ENCODE data around the gene GSTA1. TPM values are rescaled to one million over a fixed set of nuclear protein-coding genes. Genes with fewer than 3 reads are reported as not detected.

The GSTA1 gene
- total RNA-seq, 1 experiment from 2014 or later, result not detected

DNA sequence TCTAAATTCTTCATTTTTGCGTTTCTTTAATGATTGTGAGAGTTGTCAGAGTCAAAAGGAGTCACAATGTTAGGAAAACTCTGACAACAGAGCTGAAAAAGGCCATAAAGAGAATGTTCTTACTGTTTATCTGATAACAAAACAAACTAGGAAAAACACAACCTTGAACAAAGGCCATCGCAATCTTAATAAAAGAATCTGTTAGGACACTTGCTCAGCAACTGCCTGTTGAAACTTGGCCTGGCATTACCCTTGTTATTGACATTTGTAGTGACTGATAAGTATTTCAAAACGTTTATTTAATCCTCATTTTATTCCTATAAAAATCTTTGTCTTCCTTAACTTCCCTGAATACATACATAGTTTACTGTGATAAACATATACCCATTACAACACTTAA is 15.7 kb downstream of the GSTA1 start:
- Mint-ChIP-seq H3K9me3 (peaks cover 7 to 17% of the 10 kb centered on the region in 2 experiments; a peak in 4 of 5 replicates), H3K4me3 (no peak overlapping the region), H3K36me3 (ENCODE audit: insufficient read depth in 1 of 3, low read depth in 3 of 3) (peaks cover 3 to 9% (median 5%) of the 10 kb centered on the region in 3 experiments; a peak in 6 of 7 replicates), H3K4me1 (peaks cover 0 to 8% of the 10 kb centered on the region in 2 experiments; a peak in 2 of 4 replicates), H3K27ac (no peak overlapping the region), H3K27me3 (ENCODE audit: low read depth) (no peaks in the 10 kb centered on the region)
- Histone ChIP-seq H3K23me2 (ENCODE audit: insufficient read length, low read depth, low read length, poor library complexity, severe bottlenecking) (no peaks in the 10 kb centered on the region), H3K79me2 (ENCODE audit: insufficient read depth, low read length) (no peaks in the 10 kb centered on the region), H3K27ac (ENCODE audit: insufficient read length, low read depth, low read length) (no peak overlapping the region), H3K14ac (ENCODE audit: insufficient read depth, low read length) (no peak overlapping the region), H3K4ac (ENCODE audit: low read depth, low read length) (no peak overlapping the region), H3K27me3 (ENCODE audit: insufficient read depth, low read length) (no peaks in the 10 kb centered on the region), H3K9ac (ENCODE audit: extremely low read depth, insufficient read length, low read length) (no peak overlapping the region), H3K9me3 (ENCODE audit: control insufficient read depth, low read depth, low read length) (no peaks in the 10 kb centered on the region), H2BK15ac (ENCODE audit: low read depth, low read length) (no peak overlapping the region), H4K8ac (replicated peaks; ENCODE audit: insufficient read length, low read depth, low read length) (no peak overlapping the region), H2BK120ac (ENCODE audit: low read depth, low read length, poor library complexity, severe bottlenecking) (no peak overlapping the region), H2BK5ac (ENCODE audit: insufficient read length, low read length) (no peak overlapping the region), H2AFZ (ENCODE audit: low read length) (no peak overlapping the region), H2BK20ac (ENCODE audit: low read depth, low read length, poor library complexity, severe bottlenecking) (no peak overlapping the region), H3K79me1 (ENCODE audit: insufficient read depth, low read depth, low read length, poor library complexity, severe bottlenecking) (no peaks in the 10 kb centered on the region), H3K23ac (ENCODE audit: insufficient read length, low read depth, low read length) (no peak overlapping the region), H2AK5ac (ENCODE audit: insufficient read length, low read length) (no peak overlapping the region), H3T11ph (ENCODE audit: low read length) (no peak overlapping the region), H3K18ac (ENCODE audit: insufficient read length, low read depth, low read length) (no peak overlapping the region), H2BK12ac (ENCODE audit: insufficient read length, low read depth, low read length) (no peak overlapping the region), H4K20me1 (ENCODE audit: control insufficient read depth, insufficient read depth, insufficient read length) (no peaks in the 10 kb centered on the region), H3K56ac (ENCODE audit: insufficient read length, low read depth, low read length) (no peak overlapping the region), H4K5ac (ENCODE audit: insufficient read length, low read depth, low read length) (no peak overlapping the region), H3K4me2 (ENCODE audit: insufficient read depth, insufficient read length, low read length) (no peak overlapping the region), H3K4me1 (ENCODE audit: insufficient read depth, low read length) (no peaks in the 10 kb centered on the region), H4K91ac (ENCODE audit: insufficient read length, low read depth, low read length) (no peak overlapping the region)
- no peak for TF ChIP-seq CTCF (conservative IDR thresholded peaks at IDR 0.05)
- WGBS (ENCODE audit: extremely low coverage, insufficient read length, low lambda C conversion rate), result no CpG with 5 or more reads among the region's 3 CpGs
- DNase-seq, result no peak

Data from H9 (cell line).